RPMI8226 (cell line): ENCODE results near the gene TRAPPC4.
"Not testable (repeated sequence)": the region's sequence is repeated elsewhere in the genome, so short reads cannot be mapped to it uniquely, and the experiment has no call there.

Experiments used
- DNase-seq: peaks from one replicate; pipeline ENCODE4 v3.0.0-alpha.2; 2015

TRAPPC4 gene

DNA sequence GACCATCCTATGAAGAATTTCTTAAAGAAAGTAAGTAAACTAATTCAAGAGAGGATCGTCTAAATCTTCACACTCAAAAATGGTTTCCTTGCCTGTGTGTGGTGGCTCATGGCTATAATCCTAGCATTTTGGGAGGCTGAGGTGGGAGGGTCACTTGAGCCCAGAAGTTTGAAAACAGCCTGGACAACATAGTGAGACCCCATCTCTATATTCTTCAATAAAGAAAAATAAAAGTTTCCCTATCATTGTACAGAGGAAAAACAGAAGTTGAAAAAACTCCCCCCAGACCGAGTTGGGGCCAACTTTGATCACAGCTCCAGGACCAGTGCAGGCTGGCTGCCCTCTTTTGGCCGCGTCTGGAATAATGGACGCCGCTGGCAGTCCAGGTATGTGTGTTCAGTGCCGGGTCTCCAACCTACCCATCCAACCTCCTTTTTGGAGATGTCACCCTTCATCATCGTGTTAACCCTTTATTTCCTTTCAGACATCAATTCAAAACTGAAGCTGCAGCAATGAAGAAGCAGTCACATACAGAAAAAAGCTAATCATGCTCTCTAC is 3.4 kb upstream of the TRAPPC4 start:
- no peak for DNase-seq

DNA sequence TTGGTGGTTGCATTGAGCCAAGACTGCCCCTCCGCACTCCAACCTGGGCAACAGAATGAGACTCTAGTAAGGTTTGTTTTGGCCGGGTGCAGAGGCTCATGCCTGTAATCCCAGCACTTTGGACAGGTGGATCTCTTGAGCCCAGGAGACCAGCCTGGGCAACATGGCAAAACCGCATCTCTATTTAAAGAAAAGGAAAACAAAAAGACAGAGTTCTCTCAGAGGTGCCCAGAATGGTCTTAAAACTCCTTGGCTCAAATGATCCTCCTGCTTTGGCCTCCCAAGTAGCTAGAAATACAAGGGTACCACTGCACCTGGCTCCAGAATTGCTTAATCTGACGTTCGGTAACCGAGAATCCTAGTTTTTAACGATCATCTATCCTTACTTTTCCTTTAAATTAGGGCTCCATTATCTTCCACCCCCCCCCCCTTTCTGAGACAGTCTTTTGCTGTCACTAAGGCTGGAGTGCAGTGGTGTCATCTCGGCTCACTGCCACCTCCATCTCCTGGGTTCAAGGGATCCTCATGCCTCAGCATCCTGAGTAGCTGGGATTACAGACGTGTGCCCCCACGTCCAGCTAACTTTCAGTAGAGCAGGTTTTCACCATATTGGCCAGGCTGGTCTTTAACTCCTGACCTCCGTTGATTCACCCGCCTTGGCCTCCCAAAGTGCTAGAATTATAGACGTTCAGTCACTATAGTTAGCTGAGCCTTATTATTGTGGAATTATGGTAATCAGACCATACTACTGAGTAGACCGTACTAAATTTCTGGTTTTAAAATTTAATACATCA is 2.2 kb upstream of the TRAPPC4 start:
- DNase-seq, result no peak

DNA sequence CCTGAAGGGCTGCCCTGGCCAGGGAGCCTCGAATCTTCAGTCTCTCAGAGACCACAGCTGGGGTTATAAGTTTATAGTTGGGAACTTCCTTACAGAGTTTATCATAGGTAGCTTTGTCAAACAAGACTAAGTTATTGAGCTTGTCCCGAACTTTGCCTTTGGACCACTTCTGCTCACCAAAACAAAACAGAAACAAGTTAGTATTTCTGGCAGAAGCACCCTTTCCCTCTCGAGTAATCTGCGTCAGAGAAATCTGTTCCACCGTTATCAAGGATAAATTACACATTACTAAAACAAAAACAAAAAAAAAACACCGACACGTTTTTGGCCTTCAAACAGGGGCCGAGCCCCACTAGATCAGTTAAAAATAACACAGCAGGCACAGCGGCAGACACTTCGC is 1.2 kb upstream of the TRAPPC4 start:
- DNase-seq, result not testable (repeated sequence)

DNA sequence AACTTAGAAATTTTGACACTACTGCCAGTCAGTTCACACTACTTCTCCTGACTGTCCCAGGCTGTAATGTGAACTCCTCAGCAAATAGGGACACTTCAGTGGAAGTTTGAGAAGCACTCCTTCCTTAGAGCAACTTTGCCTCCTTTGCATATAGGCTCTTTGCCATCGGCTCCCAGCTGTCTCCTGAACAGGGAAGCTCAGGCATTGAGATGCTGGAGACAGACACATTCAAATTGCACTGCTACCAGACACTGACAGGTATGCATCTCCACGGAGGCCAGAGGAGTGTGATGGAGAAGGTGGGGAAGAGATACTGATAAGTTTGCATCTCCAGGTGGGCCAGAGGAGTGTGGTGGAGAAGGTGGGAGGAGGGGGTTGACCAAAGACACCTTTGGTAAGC is 1.4 kb downstream of the TRAPPC4 start:
- DNase-seq, result no peak

DNA sequence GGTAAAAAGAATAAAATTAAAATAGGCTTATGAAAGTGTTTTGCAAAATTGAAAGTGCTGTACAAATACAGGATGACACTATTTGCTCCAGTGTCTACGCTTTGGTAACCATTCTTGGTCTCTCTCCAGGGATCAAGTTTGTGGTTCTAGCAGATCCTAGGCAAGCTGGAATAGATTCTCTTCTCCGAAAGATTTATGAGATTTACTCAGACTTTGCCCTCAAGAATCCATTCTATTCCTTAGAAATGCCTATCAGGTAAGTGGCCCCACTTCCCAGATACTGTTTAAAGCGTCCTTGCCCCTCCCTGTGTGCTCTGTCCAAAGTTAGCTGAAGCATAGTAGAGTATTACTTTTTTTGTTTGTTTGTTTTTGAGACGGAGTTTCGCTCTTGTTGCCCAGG is 3.1 kb downstream of the TRAPPC4 start:
- DNase-seq, result no peak

DNA sequence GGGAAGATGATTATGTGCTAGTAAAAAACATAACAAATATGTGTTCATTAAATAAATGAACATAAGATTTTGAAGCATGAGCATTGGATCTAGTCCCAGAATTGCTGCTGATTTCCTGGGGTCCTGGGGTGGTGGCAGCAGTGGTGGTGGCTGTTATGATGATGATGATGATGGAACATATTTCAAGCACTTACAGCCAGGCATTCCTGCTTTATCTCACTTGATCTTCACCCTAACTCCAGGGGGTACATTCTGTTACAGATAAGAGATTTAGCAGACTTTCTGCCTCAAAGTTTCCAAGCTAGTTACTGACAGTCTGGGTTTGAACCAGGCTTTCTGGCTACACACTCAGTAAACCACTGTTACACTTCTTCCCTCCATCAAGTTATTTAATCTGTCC is 5.2 kb downstream of the TRAPPC4 start:
- DNase-seq, result no peak

DNA sequence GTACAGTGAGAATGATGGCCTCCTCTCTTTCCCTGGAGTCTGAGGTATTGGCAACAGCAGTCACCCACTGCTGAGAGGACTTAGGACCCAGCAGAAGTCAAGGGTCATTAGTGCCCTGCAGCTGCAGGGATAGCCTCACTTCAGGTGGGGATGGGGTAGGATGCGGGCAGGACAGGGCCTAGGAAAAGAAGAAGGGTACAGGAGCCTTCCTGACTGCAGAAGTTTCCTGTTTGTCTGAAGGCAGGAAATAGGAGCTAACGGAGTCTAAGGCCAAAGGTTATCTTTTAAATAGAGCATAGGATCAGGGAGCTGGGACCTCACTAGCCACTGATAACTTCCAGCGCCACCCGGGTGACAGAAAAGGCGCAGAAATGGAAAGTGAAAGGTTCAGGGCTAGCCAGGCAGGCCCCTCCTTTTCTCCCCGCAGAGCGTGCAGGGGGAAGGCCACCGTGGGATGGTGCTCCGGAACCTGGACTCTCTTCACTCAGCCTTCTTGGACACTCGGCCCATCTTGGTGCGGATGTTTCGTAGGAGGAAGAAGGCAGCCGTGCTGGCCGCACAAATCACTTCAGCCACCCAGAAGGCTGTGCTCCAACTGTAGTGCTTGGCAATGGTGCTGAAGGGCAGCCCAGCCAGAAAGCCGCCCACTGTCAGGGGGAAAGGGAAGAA is 6.0 kb downstream of the TRAPPC4 start:
- no peak for DNase-seq

DNA sequence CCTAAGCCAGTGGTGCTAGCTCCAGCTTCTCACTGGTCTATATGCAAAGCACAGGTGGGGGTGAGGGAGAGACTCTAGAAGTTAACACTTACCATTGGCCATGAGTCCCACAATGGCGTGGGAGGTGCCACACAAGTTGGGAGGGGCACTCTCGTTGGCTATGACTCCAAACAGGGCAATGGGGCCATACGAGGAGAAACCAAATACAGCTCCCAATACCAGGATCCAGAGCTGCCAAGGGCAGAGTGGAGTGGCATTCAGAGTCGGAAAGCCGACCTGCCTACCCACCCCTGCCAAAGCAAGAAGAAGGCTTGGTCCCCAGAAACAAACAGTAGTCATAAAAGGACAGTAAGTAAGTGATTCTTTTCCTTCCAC is 6.5 kb downstream of the TRAPPC4 start:
- DNase-seq, result no peak

DNA sequence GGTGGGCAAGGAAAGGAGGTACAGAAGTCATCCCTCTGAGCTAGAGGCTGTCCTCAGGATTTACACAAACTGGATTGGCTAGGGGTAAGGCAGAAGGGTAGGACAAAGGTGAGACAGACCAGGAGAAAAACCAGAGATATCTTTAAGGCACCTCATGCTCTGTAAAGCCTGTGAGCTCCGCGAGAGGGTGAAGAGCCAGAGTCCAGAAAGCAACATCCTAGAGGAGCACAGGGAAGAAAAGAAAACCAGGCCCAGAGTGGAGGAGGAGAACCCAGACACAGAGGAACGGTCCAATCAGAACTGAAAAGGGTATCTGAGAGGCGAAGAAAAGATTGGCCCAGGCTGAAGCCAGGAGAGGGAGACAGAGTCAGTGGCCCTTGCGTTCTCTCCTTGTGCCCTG is 7.0 kb downstream of the TRAPPC4 start:
- DNase-seq, result no peak

DNA sequence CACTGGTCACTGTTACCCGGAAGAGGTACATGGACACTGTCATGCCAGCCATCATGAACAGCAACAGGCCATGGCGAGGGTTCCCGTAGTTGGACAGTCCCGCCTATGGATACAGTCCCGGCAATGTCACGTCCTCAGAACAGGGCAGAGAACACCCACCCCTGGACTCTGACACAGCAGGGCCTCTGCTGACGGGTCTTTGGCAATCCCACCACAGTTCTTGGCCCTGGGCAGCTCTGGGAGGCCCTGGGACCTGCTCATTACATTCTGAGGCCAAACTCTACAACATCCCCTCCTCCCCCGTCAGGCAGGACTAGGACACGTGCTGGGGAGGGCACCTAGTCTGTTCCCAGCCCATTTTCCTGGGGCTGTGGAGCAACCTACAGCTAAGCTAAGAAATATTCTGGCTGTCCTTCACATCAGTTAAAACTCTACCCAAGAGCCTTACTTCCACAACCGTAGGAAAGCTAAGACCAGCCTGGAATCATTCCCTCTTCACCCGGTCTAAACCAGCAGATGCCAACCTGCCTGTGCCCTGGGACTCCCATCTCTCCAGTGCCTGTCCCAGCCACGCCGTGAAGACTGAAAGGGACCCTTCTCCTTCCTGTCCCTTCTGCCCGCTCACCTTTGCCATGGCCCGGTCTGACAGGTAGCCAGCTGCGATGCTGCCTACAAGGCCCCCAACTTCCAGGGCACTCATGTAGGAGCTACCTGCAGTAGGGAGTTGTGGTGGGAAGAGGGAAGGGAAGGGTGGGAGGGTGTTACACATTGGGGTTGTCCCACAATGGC is 7.6 kb downstream of the TRAPPC4 start:
- no peak for DNase-seq

DNA sequence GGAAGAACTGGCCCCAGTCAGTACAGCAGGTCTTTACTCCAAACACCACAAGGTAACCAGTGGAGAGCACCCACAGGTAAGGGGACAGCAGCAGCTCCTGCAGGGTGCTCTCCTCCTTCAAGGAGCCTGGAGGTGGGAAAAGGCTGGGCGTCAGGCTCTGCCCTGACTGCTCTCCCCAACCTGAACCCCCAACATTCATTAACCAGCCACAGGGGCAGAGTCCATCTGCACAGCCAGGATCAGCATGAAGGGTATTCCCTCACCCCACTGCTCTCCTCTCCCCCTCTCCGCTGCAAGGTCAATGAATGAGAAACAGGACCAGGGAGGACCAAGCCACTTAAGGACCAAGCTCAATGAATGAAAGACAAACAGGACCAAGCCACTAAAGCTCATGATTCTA is 8.4 kb downstream of the TRAPPC4 start:
- no peak for DNase-seq

DNA sequence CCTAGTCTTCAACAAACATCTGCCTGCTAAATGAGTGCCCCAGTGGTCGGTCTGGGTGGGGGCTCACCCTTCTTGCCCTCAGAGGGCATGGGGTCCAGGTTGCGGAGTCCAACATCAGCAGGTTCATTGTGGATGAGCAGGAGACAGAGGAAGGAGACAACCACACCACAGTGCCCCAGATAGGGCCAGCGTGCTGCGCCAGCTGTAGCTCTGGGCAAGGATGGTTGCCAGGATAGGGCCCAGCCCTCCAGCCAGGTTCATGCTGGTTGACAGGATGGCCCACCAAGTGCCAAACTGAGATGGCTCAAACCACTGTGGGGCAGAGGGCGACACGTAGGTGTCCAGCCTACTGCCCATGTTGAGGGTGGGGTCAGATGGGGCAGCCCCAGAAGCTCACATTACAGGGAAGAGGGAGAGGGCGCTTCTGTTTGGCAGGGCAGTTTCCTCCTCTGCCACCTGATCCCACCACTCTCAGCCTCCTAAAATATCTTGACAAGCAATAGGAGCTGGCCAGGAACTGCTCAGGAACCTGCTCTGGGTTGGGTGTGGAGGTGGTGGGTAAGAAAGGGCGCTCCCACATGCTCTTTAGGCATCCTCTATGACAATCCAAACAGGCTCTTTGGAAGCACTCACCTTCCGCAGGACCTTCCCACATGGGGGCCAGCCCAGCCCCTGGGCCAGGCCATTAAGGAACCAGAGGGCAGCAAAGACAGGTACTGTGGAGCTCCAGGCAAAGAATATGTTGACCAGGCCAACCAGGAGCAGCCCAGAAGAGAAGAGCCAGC is 9.2 kb downstream of the TRAPPC4 start:
- no peak for DNase-seq

DNA sequence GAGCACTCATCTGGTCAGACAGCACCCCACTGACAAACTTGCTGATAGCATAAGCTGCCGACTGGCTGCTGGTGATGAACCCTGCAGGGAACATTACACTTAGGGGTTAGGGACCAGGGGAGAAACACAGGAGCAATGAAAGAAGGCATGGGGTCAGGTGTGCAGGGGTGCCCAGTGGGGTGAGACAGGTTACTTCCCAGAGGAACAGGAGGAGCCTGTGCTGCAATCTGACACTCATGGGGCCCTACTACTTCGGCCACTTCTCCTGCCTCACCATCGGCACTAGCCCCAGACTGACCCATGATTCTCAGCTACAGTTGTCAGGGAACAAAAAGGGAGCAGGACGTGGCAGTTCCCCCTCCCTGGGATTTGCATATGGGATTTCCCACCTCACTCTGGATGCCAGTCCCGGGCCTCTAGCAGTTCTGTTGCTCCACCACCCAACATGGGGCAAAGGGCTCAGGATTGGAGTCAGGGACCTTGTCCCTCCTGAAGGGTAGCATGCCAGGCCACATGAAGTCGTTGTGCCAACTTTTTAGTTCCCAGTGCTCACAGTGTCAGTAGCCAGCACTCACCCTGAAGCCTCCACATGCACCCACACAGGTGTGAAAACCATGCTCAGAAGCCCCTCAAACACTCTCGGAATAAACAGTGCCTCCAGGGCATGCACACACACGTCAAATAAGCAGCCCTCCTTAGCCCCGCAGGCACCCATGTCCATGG is 9.9 kb downstream of the TRAPPC4 start:
- no peak for DNase-seq

DNA sequence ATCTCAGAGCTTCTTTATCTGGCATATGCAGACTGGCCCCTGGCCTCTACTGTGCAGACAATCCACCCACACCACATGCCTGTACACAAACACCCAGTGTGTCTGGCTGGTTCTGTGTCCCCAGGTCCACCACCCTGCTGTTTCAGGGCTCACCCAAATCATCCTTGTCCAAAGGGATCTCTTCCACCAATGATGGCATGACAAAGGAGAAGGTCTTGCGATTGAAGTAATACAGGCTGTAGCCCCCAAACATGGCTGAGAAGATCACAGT is 10.4 kb downstream of the TRAPPC4 start:
- DNase-seq, result no peak

DNA sequence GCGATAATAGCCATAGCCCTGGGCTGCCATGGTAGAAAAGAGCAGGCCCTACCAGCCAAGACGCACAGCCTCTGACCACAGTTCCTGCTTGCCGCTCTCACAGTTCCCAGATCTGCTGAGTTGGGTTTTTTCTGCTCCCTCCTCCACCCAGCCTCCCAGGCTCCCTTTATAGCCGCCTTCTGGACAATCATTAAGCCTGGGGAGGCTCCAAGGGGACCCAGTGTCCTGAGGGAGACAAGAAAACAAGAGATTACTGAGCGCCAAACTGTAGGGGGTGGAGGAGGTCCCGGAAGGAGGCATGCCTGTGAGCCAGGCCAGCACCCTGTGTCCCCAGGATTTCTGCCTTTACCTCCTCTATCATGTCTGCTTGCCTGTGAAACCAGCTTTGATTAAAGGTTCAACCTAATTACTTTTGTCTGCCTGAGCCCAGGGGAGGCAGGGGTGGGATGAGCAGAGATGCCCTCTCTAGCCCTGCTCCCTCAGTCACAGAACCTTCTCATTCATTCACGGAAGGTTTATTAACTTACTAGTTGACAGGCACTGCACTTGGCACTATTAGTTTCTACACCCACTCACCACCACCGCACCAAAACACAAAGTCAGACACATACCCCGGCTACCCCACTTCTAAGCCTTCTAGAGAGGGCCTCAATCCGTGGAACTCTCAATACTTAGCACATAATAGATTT is 10.9 kb downstream of the TRAPPC4 start:
- peak; percentile 92 for DNase-seq

DNA sequence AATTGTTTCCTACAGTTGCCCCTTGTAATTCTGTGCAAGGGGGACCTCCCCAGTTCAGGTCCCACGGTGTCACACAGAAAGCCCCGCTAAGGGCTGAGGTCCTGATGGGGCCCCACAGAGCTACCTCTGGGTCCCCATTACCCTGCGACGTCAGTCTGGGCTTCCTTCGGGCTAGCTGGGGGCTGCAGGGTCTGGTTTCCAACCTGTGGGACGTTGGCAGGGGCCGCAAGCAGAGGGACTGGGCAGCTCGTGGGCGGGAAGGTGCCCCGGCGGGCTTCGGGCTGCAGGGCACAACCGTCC is 11.4 kb downstream of the TRAPPC4 start:
- peak; percentile 17 for DNase-seq

DNA sequence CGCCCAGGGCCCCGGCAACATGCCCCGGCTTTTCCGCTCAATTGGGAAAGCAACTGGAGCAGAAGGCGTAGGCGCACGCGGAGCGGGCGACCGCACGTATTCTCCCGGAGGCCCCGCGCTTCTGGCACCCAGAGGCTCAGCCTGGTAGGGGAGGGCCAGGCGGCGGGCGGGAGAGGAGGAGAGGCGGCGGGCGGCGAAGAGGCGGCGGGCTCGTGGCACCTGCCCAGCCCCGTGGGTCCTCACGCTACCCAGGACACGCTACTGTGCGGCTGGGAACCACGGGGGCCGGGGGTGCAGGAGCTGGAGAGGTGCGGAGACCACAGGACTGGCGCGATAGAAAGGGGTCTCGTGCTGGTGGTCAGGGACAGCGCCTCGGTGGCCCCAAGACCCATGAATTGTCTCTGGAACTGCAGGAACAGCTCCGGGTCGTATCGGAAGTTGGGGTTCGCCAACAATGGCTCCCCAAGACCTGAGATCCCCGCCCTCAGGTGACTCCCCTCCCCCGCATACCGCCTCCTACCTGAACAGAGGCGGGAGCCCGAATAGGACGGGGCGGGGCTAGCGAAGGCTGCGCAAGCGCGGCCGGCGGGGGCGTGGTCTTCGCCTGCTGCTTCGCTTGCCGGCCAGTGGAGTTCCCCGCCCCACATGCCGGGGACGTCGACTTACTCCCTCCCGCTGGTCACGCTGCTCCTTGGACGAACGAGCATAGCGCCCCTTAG is 11.9 kb downstream of the TRAPPC4 start, which contains the start of gene SLC37A4:
Gene SLC37A4 (minus strand): TSS at position 549 of the 719 bp plus-strand sequence.
- DNase-seq, result peak; percentile 100

DNA sequence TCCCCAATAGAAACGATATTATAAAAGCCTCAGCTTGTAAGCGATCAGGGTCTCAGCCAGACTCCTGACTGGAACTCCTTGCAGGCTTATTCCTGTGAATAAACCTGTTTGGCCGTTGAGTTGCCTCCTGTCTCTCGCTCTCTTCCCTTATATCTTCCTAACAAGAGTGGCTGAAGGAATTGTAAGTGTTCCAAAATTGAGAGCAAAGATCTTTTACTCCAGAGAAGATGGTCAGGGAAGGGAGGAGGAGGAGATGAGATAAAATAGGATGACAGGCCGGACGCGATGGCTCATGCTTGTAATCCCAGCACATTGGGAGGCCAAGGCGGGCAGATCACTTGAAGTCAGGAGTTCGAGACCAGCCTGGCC is 13.3 kb downstream of the TRAPPC4 start:
- DNase-seq, result no peak

DNA sequence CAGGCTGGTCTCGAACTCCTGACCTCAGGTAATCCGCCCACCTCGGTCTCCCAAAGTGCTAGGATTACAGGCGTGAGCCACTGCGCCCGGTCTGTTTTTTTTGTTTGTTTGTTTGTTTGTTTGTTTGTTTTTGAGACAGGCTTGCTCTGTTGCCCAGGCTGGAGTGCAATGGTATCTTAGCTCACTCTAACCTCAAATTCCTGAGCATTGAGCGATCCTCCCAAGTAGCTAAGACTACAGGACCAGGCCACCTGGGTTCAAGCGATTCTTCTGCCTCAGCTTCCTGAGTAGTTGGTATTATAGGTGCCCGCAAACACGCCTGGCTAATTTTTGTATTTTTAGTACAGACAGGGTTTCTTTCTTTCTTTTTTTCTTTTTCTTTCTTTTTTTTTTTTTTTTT is 14.9 kb downstream of the TRAPPC4 start:
- not testable (repeated sequence) for DNase-seq

DNA sequence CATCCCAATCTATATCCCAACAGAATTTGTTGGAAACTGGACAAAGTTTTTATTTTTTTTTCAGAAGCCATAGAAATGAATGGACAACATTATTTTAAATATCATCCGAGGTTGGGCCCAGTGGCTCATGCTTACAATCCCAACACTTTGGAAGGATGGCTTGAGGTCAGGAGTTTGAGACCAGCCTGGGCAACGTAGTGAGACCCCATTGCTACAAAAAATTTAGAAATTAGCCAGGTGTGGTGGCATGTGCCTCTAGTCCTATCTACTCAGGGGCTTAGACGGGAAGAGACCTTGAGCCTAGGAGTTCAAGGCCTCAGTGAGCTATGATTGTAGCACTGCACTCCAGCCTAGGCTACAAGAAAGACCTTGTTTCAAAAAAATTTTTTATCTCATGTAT is 16.2 kb downstream of the TRAPPC4 start:
- DNase-seq, result no peak

DNA sequence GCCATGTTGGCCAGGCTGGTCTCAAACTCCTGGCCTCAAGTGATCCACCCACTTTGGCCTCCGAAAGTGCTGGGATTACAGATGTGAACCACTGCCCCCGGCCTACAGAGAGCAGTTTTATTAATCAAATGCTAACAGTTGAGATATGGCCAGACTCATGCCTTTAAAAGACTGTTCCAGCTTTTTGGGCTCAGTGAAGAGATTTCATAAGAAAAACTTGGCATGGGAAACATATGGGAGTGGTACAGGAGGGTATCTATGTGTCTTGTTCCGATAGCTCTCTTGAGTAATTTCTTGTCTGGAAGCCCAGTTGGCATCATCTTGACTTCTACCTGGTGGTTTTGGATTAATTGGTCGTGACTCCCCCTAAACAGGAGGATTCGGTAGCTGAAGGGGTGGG is 20.3 kb downstream of the TRAPPC4 start:
- no peak for DNase-seq
